ENCODE measurements around the gene FDX2.
"Not testable (repeated sequence)": the region's sequence is repeated elsewhere in the genome, so short reads cannot be mapped to it uniquely, and the experiment has no call there.

The FDX2 gene

DNA sequence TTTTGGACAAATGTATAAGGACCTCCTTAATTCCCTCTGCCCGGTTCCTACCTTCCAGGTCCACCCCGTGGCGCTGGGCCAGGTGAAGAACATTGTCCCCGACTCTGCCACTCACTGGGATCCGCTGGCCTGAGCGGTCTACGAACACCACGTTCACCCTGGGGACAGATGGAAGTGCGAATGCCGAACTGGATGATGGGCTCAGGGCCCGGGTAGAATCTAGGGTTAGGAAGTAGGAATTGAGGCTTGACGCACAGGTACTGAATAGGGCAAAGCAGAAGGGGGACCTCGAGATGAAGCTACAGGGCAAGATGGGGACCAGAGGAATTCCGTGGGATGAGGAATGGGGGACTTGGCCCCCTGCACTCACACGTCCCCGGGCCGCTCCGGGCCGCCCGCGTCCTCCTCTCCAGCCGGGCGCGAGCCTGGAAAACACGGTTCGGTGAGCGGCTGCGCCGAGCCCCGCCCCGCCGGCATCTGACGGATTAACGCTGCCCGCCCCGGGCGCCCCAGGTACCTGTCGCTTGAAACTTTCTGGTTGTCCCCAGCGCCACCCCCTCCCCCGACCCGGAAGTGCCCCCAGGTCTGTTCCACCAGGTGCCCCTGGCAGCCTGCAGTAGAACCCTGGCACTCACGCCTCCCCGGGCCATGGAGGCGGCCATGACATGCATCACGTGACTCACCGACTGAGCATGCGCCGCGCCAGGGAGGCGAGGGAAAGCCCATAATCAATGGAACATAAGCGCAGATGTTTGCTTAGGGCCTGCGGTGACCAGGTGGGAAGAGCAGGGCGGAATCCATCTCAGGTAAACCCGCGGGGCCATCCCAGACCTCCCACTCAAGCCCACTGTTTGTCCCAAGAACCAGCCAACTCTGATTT, at the start of gene FDX2:
Gene FDX2, minus strand, starts transcription at position 681 of the 880 bp plus-strand sequence. Its CDS starts 19 bp downstream, at position 662.
- in situ Hi-C loops (cut with MboI; ENCODE audit: low sequenced_read_pairs) = no loop called here

DNA sequence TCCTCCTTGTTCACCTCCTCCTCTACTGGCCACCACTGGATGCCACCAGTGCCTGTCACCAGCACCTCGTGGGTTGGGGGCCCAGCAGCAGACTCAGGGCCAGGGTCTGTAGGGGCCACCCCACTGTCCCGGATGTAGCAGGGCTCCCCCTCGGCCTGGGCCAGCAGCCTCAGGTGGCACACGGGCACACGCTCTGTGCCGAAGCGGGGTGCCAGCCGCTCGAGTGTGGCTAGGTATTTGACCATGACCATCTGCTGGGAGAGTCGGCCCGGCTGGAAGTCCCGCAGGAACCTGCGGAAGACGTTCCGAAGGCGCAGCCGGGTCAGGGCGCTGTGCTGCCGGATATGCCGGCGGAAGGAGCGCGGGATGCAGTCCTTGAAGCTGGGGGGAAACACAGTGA, 49.7 kb upstream of the FDX2 start:
- in situ Hi-C loops (cut with MboI; ENCODE audit: low sequenced_read_pairs) = no loop called here

DNA sequence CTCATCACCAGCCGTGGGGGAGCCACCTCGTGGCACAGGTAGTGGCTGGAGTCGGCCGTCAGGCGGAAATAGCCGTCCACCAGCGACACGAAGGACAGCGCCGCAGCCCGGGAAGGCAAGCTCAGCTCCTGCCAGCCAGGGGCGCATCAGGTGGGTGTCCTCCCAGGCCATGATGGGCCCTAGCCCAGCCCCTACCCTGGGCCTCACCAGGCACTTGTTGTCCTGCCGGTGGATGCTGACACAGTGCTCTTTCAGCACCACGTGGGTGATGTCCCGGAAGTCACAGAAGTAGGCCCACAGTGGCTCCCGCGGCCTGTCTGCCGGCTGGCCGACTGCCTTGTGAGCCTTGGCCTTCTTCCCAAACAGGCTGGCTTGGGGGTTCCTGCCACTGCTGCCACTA, 48.8 kb upstream of the FDX2 start:
- in situ Hi-C loops (cut with MboI; ENCODE audit: low sequenced_read_pairs) = no loop called here

DNA sequence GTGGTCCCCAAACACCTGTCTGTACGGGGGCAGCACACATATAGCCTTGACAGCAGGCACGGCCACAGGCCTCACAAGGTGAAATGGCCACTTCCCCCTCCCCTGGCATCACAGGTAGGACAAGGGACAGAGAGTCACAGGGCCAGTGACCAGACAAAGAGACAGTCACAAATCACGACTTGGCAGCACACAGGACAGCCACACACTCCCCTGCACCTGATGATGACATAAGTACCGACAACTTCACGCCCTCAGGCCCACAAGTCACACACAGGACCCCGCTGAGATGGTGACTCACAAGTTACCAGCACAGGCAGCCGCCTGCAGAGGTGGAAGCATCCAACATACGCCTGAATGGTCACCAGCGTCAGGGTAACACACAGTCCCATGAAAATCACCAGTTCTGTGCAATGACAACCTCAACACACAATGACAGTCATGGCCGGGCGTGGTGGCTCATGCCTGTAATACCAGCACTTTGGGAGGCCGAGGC, 48.0 kb upstream of the FDX2 start:
- in situ Hi-C loops (cut with MboI; ENCODE audit: low sequenced_read_pairs) = no loop called here

DNA sequence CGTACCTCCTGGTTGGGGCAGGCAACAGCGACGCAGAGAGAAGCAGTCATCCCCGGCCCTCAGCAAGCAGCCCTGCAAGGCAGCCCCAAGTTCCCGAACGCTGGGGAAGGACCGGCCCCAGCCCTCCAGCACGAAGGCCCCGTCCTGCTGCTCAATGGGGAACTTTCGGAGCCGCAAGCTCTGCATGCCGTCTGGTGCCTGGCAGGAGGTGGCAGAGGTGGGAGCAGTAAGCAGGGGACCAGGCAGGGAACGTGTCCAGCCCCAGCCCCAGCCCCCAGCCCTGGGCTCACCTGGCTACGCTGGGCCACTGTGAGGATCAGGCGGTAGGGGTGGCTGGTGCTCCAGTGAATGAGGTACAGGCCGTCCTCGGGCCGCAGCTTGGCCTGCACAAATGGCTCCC, 46.4 kb upstream of the FDX2 start:
- in situ Hi-C loops (cut with MboI; ENCODE audit: low sequenced_read_pairs) = no loop called here

DNA sequence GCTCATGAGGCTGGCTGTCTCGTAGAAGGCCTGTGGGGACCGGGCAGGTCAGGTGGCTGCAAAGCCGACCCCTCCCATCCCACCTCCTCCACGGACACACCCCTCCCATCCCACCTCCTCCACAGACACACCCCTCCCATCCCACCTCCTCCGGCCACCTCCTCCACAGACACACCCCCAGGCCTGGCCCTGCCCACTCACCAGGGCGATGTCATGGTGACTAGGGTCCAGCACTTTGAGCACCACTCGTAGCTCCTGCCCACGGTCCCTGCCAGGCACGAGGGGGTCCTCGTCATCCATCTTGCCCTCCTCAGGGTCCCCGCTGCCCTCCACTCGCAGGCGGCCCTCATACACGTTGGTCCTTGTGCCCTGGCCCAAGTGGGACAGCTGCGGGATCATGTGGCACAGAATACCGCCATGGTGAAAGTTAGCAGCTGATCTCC, 45.8 kb upstream of the FDX2 start:
- in situ Hi-C loops (cut with MboI; ENCODE audit: low sequenced_read_pairs) = no loop called here

DNA sequence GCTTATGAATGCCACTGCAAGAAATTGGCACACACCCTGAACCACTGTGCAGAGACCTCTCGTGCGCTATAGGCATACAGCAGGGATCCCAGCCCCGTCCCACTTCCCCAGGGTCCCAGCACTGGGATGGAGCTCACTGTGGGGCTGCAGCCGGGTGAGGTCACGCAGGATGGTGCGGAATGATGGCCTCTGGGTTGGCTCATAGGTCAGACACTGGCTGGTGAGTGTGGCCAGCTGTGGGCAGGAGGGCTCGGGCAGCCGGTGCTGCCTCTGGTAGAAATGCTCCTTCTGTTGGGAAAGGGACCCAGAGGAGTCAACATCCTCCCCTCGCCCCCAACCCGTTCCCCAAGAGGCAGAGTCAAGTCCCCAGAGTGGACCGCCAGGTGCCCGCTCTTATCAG, 40.6 kb upstream of the FDX2 start:
- in situ Hi-C loops (cut with MboI; ENCODE audit: low sequenced_read_pairs) = no loop called here

DNA sequence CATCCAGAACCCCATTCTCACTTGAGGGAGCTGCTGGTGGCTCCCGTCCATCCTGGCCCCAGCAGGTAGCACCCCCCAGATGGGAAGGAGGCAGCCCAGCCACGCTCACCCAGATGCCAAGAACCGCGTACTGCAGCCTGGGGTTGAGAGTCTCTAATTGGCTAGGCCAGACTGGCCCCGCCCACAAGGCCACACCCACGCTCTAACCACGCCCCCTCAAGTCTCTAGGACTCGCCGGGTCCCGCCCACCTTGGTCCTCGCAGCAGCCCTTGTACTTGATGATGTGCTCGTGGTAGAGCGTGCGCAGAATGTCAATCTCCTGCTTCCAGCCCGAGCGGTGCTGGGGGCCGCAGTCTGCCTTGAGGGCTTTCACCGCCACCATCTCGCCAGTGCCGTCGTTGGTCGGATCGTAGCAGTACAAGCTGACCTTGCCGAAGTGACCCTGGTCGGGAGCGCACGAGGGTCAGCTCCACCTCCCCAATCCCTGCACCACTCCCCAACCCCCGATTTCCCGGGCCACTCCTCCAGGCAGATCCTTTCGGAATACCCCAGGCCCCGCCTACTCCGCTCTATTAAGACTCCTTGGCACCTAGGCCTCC, 38.1 kb upstream of the FDX2 start:
- in situ Hi-C loops (cut with MboI; ENCODE audit: low sequenced_read_pairs) = no loop called here

DNA sequence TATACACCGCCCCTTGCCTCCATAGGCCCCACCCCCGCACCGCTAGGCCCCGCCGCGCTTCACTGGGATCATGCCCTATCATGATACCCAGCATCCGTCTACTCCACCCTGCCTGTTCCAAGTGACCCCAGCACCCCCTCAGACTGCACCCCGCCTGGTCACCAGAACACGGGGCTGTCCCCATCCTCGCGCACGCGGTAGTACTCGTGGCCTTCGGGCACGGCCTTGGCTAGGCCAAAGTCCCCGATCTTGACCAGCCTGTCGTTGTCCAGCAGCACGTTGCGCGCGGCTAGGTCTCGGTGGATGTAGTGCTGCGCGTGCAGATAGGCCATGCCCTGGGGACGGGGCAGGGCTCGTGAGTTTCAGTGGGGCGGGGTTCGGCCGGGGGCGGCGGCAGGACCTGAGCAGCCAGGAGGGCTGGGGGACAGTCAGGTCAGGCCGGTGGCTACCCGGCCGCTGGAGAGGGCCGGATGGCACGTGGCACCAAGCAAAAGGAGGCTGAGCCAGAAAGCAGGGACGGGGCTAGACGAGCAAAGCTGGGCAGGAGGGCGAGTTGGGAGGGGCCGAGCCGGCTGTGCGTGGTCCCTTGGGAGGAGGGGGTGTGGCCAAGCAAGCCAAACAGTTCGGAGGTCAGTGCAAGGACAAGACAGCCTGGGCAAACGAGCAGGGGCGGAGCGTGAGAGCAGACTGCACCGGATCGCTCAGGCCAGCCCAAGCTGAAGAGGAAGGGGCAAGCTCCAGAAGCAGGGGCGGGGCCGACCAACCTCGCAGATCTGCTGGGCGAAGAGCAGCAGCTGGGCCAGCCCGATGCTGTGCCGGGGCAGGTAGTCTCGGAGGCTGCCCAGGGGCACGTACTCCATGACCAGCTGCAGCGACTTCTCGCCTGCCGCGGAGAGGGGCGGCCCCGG, 37.2 kb upstream of the FDX2 start:
- in situ Hi-C loops (cut with MboI; ENCODE audit: low sequenced_read_pairs) = no loop called here

DNA sequence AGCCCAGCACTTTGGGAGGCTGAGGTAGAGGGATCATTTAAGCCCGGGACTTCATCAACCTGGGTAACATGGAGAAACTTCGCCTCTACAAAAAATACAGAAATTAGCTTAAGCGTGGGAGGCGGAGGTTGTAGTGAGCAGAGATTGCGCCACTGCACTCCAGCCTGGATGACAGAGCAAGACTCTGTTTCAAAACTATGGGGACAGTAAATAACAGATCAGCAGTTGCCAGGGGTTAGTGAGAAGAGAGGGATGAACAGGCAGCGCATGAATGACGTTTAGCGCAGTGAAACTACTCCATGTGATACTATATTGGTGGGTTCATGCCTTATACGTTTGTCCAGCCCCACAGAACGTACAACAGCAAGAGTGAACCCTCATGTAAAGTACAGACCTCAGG, 30.7 kb upstream of the FDX2 start:
- in situ Hi-C loops (cut with MboI; ENCODE audit: low sequenced_read_pairs) = no loop called here

DNA sequence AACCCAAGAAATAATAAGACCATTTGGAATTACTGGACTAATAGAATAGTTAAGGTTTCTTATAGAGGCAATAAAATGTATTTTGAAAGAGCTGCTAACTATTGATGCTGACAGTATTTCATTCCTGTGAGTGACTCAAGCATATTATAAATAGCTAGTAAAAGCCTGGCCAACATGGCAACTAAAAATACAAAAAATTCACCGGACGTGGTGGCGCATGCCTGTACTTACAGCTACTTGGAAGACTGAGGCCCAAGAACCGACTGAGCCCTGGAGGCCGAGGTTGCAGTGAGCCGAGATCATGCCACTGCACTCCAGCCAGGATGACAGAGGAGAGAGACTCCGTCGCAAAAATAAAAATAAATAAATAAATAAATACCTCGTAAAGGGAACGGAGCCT, 29.0 kb upstream of the FDX2 start:
- in situ Hi-C loops (cut with MboI; ENCODE audit: low sequenced_read_pairs) = no loop called here

DNA sequence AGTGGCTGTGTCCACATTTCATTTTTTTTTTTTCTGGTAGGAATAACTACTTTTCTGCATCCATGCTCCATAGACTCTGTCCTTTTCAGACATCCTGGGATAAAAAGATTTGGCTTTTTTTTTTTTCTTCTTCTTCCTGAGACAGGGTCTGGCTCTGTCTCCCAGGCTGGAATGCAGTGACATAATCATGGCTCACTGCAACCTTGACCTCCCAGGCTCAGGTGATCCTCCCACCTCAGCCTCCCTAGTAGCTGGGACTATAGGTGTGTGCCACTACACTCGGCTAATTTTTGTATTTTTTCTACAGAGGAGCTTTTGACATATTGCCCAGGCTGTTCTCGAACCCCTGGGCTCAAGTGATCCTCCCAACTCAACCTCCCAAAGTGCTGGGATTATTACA, 27.7 kb upstream of the FDX2 start:
- in situ Hi-C loops (cut with MboI; ENCODE audit: low sequenced_read_pairs) = no loop called here

DNA sequence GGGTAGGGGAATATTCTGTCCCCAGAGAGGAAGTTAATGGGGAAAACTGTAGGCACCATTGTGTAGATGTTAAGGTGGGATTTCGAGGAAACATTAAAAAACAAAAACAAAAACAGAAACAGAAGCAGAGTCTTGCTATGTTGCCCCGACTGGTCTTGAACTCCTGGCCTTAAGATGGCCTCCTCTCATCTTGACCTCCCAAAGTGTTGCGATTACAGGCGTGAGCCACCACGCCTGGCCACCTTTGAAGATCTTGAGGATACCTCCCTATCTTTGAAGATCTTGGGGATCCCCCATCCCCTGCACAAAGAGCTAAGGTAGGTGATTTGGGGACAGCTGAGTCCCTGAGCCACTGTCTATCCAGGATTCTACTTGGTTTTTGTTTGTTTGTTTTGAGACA, 24.2 kb upstream of the FDX2 start:
- in situ Hi-C loops (cut with MboI; ENCODE audit: low sequenced_read_pairs) = no loop called here

DNA sequence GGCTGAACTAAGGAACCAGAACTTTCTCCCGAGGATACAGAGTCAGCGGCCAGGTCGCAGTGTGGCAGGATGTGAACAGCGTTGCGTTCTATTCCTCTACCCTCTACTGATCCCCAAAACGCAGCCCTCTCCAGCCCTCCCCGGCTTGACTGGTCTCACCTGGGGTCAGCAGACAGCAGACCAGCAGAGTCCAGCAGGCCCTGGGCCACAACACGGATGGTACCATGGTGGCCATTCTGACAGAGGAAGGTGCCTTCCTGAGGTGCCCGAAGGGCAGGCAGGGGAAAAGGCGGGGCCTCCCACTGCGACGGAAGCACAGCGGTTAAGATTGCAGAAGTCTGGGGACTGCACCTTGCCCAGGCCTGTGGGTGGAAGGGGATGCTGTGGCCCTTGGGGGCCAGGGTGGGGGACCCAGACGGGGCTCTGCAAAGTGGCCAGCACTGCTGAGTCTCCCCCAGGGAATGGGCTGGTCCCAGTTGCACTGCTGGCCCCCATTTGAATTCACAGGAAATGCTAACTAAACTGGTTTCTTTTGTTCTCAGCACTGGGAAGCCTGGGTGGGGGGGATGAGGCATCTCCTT, 23.7 kb upstream of the FDX2 start, which contains the start of gene ICAM3:
Gene ICAM3, minus strand, starts transcription at position 245 of the 581 bp plus-strand sequence. Its CDS starts 10 bp downstream, at position 235.
- in situ Hi-C loops (cut with MboI; ENCODE audit: low sequenced_read_pairs) = no loop called here

DNA sequence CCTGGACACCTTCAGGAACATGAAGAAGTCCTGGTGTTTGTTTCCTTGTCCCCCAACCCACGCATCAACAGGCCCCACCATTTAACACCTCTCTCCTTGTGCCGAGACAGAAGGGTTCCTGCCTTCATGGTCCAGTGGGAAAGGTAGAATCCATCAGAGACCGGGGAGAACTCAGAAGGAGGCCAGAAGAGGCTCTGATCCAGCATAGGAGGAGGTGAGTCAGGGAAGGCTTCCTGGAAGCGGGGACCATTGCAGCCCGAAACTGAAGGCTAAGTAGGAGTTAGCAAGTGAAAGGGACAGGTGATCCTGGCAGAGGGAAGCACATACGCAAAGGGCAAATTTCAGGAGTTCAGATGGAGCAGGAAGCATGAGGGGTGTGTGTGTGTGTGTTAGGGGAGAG, 23.1 kb upstream of the FDX2 start:
- in situ Hi-C loops (cut with MboI; ENCODE audit: low sequenced_read_pairs) = no loop called here

DNA sequence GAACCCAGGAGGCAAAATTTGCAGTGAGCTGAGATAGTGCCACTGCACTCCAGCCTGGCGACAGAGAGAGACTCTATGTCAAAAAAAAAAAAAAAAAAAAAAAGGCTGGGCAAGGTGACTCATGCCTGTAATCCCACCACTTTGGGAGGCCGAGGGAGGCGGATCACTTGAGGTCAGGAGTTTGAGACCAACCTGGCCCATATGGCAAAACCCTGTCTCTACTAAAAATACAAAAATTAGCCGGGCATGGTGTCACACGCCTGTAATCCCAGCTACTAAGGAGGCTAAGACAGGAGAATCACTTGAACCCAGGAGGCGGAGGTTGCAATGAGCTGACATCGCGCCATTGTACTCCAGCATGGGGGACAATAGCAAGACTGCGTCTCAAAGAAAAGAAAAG, 20.9 kb upstream of the FDX2 start:
- in situ Hi-C loops (cut with MboI; ENCODE audit: low sequenced_read_pairs) = not testable (repeated sequence)

DNA sequence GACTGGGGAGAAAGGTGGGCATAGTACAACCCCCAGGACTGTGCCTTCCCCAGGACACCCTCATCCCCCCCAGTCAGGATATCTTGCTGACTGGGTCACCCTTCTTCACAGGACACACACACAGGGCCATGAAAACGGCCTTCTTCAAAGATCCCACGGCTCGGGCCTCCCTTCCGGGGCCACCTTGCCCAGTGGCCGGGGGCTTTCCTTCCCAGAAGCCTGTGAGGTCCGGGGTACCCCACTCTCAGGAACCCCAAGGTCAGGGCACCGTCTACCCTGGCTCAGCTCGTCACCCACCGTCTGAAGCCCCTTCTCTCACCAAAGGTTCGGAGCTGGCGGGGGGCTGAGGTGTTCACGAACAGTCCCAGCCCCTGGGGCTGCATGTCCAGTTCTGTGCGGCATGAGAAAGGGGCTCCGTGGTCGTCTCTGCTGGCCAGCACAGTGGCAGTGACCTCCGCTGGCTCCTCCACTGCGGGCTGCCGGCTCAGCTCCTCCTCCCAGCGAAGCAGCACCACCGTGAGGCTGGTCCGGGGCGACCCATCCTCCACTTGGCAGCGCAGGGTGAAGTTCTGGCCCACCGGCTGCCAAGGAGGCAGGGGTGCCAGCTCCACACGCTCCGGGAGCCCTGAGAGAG, 19.7 kb upstream of the FDX2 start:
- in situ Hi-C loops (cut with MboI; ENCODE audit: low sequenced_read_pairs) = no loop called here

DNA sequence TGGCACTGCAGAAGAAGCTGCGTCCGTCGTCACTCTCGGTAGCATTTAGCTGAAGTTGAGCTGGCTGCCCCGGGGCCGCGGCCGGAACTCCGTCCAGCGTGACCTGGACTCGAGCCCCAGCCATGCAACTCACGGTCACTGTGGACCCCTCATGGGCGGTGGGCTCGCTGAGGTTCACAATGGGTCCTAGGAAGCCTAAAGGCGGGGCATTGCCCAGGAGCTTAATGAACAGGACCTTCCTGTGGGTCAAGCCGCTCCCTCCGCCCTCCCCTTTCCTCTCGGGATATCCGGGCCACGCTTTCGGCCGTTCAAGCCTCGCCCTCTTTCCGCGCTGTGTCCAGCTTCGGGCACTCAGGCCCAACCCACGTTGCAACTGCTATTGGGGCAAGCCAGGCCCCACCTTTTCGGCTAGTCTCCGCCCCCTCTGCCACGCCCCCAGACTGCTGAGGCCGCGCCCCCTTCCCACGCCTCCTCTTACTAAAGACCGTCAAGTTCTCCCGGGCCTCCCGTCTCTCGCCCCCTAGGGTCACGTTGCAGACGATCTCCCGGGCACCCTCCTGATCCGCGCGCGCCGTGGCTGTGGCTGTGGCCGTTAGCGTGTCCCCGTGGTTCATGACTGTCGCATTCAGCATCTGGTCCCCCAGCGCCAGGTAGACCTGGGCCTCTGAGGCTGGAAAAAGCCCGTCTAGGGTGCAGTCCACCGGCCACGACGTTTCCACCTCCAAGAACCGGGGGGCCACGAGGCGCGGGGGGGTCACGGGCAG, 19.0 kb upstream of the FDX2 start:
- in situ Hi-C loops (cut with MboI; ENCODE audit: low sequenced_read_pairs) = no loop called here

DNA sequence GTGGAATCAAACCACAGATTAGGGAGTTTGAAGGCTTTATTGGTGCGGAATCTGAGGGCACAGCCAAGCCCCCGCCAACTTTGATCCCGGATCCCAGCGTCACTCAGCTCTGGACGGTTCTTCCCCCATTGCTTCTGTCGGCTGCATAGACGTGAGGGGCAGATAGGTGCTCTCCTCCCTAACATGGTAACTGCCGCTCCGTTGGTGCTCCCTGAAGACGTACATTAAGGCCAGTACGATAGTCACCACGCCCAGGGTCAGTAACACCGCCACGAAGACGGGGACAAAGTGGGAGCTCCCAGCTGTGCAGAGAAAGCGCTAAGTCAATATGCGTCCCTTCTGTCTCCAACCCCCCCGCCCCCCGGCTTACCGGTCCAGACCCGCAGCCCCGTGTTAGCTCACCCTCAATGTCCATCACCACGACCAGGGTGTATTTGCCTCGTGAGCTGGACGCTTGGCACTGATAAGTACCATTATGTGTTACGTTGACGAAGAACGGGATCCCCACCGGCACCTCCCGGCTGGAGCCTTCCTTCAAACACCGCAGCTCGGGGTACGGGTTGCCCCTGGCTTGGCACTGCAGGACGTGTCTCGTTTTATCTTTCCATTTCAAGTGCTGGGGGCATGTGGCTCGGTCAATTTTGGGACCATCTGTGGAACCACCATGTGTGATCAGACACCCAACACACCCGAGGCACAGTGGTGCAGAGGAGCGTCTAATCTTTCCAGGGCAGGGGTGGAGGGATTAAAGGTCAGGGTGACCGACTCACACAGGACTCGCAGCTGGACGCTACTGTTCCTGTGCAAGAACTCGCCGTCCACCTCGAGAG, 18.2 kb upstream of the FDX2 start:
- in situ Hi-C loops (cut with MboI; ENCODE audit: low sequenced_read_pairs) = no loop called here
